IMR-90 (cell line): ENCODE measurements around the gene MET. TPM values are rescaled to one million over a fixed set of nuclear protein-coding genes. Genes with fewer than 3 reads are reported as not detected.
A peak's percentile ranks its signal among the peaks of the same experiment; 100 is the strongest.

Source experiments
- ATAC-seq: fragments of 200-7000 bp; cut with Tn5 transposase; 2 replicates; pipeline ENCODE4 v1.9.1; 2020; ENCODE audit warnings: low read depth, mild to moderate bottlenecking, moderate library complexity
- BruUV-seq: library from RNA; stranded (reverse); fragments of 400-500 nt; replicated peaks from 2 replicates; lab custom pipeline; 2021; lab: Mats Ljungman, UMichigan
- CTCF ChIA-PET: fragments of 300-600 bp; formaldehyde crosslinking; extraction: SDS; loops from one replicate; lab custom pipeline; 2021; ENCODE audit warnings: antibody characterized with exemption; lab: Yijun Ruan, JAX
- POLR2A ChIA-PET: fragments of 300-600 bp; sonication (Branson Sonifier 250); formaldehyde crosslinking; loops from one replicate; lab custom pipeline; 2022; ENCODE audit warnings: antibody characterized with exemption; ENCODE audit not compliant: unreplicated experiment; lab: Charles Lee
- DNase-seq: peaks from one replicate; pipeline ENCODE4 v3.0.0; 2013
- H2AFZ ChIP-seq: replicated peaks from 2 replicates; pipeline ENCODE3; 2013; ENCODE audit warnings: low read length, mild to moderate bottlenecking; ENCODE audit not compliant: poor library complexity
- H2AK5ac ChIP-seq: 2 replicates; pipeline ENCODE4 v1.6.1; 2013; ENCODE audit warnings: low read depth, low read length, inconsistent platforms
- H2AK9ac ChIP-seq: replicated peaks from 2 replicates; pipeline ENCODE3; 2013; ENCODE audit warnings: mild to moderate bottlenecking, low read depth, low read length, moderate library complexity; ENCODE audit not compliant: poor library complexity
- H2BK120ac ChIP-seq: 2 replicates; pipeline ENCODE4 v1.6.1; 2013; ENCODE audit warnings: low read depth, low read length, inconsistent platforms
- H2BK15ac ChIP-seq: 3 replicates; pipeline ENCODE4 v1.6.1; 2013; ENCODE audit warnings: low read depth, low read length, inconsistent platforms
- H2BK20ac ChIP-seq: 2 replicates; pipeline ENCODE4 v1.6.1; 2013; ENCODE audit warnings: low read depth, mild to moderate bottlenecking, inconsistent platforms, low read length, moderate library complexity
- H2BK5ac ChIP-seq: 2 replicates; pipeline ENCODE4 v1.6.1; 2013; ENCODE audit warnings: mild to moderate bottlenecking, low read depth, low read length, inconsistent platforms; ENCODE audit not compliant: poor library complexity, severe bottlenecking
- H3K14ac ChIP-seq: replicated peaks from 2 replicates; pipeline ENCODE4 v1.6.1; 2013; ENCODE audit warnings: low read depth, low read length, inconsistent platforms
- H3K18ac ChIP-seq: 2 replicates; pipeline ENCODE4 v1.6.1; 2013; ENCODE audit warnings: low read depth, low read length, control low read depth
- H3K23ac ChIP-seq: 2 replicates; pipeline ENCODE4 v1.6.1; 2013; ENCODE audit warnings: low read depth, low read length, inconsistent platforms
- H3K27ac ChIP-seq: 2 replicates; pipeline ENCODE4 v1.5.1; 2013; ENCODE audit warnings: mild to moderate bottlenecking, control low read depth, low read length; ENCODE audit not compliant: insufficient read depth
- H3K27me3 ChIP-seq: 2 replicates; pipeline ENCODE4 v1.6.1; 2013; ENCODE audit warnings: low read length; ENCODE audit not compliant: control insufficient read depth, insufficient read depth
- H3K36me3 ChIP-seq: 2 replicates; pipeline ENCODE4 v1.6.1; 2013; ENCODE audit warnings: low read length, mixed read lengths; ENCODE audit not compliant: control insufficient read depth, insufficient read depth
- H3K4ac ChIP-seq: 2 replicates; pipeline ENCODE4 v1.6.1; 2013; ENCODE audit warnings: low read depth, low read length, inconsistent platforms
- H3K4me1 ChIP-seq: 2 replicates; pipeline ENCODE4 v1.6.1; 2013; ENCODE audit warnings: low read length, mixed read lengths; ENCODE audit not compliant: control insufficient read depth, insufficient read depth
- H3K4me2 ChIP-seq: 2 replicates; pipeline ENCODE4 v1.6.1; 2013; ENCODE audit warnings: low read depth, mild to moderate bottlenecking, control low read depth, low read length, moderate library complexity
- H3K4me3 ChIP-seq: 2 replicates; pipeline ENCODE4 v1.5.1; 2013; ENCODE audit warnings: low read depth, mild to moderate bottlenecking, control low read depth, low read length, moderate library complexity; ENCODE audit not compliant: insufficient read depth
- H3K56ac ChIP-seq: 2 replicates; pipeline ENCODE4 v1.6.1; 2013; ENCODE audit warnings: low read length, inconsistent platforms; ENCODE audit not compliant: insufficient read depth; ENCODE audit errors: extremely low read depth
- H3K79me1 ChIP-seq, 2 experiments: 2 replicates each; pipeline ENCODE4 v1.6.1; 2013; ENCODE audit warnings: low read length in 2 of 2, inconsistent platforms in 1 of 2, low read depth in 1 of 2
- H3K9ac ChIP-seq: 2 replicates; pipeline ENCODE4 v1.6.1; 2013; ENCODE audit warnings: low read depth, low read length, control low read depth
- H3K9me1 ChIP-seq: 2 replicates; pipeline ENCODE4 v1.6.1; 2013; ENCODE audit warnings: low read length, inconsistent platforms; ENCODE audit not compliant: insufficient read depth
- H3K9me3 ChIP-seq: 2 replicates; pipeline ENCODE4 v1.6.1; 2013; ENCODE audit warnings: low read length; ENCODE audit not compliant: control insufficient read depth, insufficient read depth
- H4K20me1 ChIP-seq: 2 replicates; pipeline ENCODE4 v1.6.1; 2013; ENCODE audit warnings: low read length, inconsistent platforms; ENCODE audit not compliant: insufficient read depth
- H4K5ac ChIP-seq: 2 replicates; pipeline ENCODE4 v1.6.1; 2013; ENCODE audit warnings: mild to moderate bottlenecking, low read depth, low read length, control low read depth
- H4K8ac ChIP-seq, 2 experiments: 2 replicates each; pipeline ENCODE4 v1.6.1; 2013; ENCODE audit warnings: low read depth in 2 of 2, low read length in 2 of 2, control low read depth in 1 of 2, inconsistent platforms in 1 of 2
- H4K91ac ChIP-seq: 2 replicates; pipeline ENCODE4 v1.6.1; 2013; ENCODE audit warnings: low read depth, low read length, inconsistent platforms; ENCODE audit not compliant: insufficient read depth
- MXI1 ChIP-seq: IDR thresholded peaks from 2 replicates; pipeline ENCODE4 v1.6.1; 2012; ENCODE audit warnings: low read depth, mild to moderate bottlenecking, low read length, moderate library complexity, borderline replicate concordance
- WGBS, 2 experiments: methylation state at CpG; one replicate each; pipeline versions ENCODE4 v1.1.5 to v1.1.7; 2013; ENCODE audit warnings: missing lambda C conversion rate in 2 of 2; ENCODE audit not compliant: insufficient read length in 1 of 2; ENCODE audit errors: extremely low coverage in 2 of 2; 5-methylcytosine and 5-hydroxymethylcytosine counted together
- dilution Hi-C: fragments of 300-500 bp; cut with HindIII; formaldehyde crosslinking; loops from one replicate; pipeline ENCODE4 v1.14.3; 2018; ENCODE audit warnings: low sequenced_read_pairs; ENCODE audit not compliant: unreplicated experiment
- in situ Hi-C: fragments of 300-500 bp; cut with MboI; formaldehyde crosslinking; loops from 3 replicates; pipeline ENCODE4 v1.14.3; 2019; ENCODE audit warnings: low sequenced_read_pairs, inconsistent platforms, mixed read lengths
- intact Hi-C: fragments of 100-400 bp; cut with micrococcal nuclease; formaldehyde crosslinking; loops from 2 replicates; pipeline ENCODE4 v1.10.0; 2022
- polyA plus RNA-seq, 3 experiments: library from polyadenylated mRNA; depleted of rRNA; stranded (reverse); fragments of >200 nt; gene quantifications; 2 replicates each; pipeline ENCODE4 v1.2.3, GENCODE V29; 2012; ENCODE audit warnings: low replicate concordance in 1 of 3
- total RNA-seq: library from RNA; depleted of rRNA; stranded (reverse); fragments of >200 nt; gene quantifications from 2 replicates; pipeline ENCODE4 v1.2.3, GENCODE V29; 2012

MET gene
- total and polyA plus RNA-seq, 2 of the 4 experiments (the other 2 are of a cell fraction): 15.0 to 84.6 TPM

GRCh38 chr7:116740231-116740630 is 68.2 kb downstream of the MET start:
- TF ChIP-seq MXI1: no peak
- Histone ChIP-seq H3K9me3 (no peaks in the 10 kb centered on the region), H3K14ac (no peak overlapping the region), H3K4me3 (no peak overlapping the region), H3K4me1 (peaks cover 18% of the 10 kb centered on the region), H4K91ac (no peak overlapping the region), H3K9ac (no peak overlapping the region), H3K4ac (no peak overlapping the region), H2AK9ac (no peak overlapping the region), H3K27ac (no peak overlapping the region), H4K8ac (no peak overlapping the region), H2AFZ (no peak overlapping the region), H3K36me3 (0 out of 2 replicates have a peak, but pooled peaks cover 2% of the 10 kb centered on the region), H3K4me2 (no peak overlapping the region), H2AK5ac (no peak overlapping the region), H3K56ac (no peak overlapping the region), H3K79me1 (peaks cover 0 to 3% of the 10 kb centered on the region in 2 experiments; a peak in 2 of 4 replicates), H2BK5ac (no peak overlapping the region), H3K23ac (no peak overlapping the region), H2BK20ac (no peak overlapping the region), H4K5ac (no peak overlapping the region), H3K9me1 (peaks cover 13% of the 10 kb centered on the region; the same call in 1 of the 2 replicates), H3K27me3 (no peaks in the 10 kb centered on the region), H3K18ac (no peak overlapping the region), H2BK120ac (no peak overlapping the region), H4K20me1 (no peaks in the 10 kb centered on the region), H2BK15ac (no peak overlapping the region)
- in situ Hi-C loops: no loop called here
- WGBS, 2 experiments: no CpG with 5 or more reads among the region's 1 CpG
- intact Hi-C loops: no loop called here
- peak; percentile 18 for DNase-seq
- no peak for ATAC-seq
- CTCF ChIA-PET: no interaction called here
- POLR2A ChIA-PET: no interaction called here
- dilution Hi-C loops: no loop called here
- BruUV-seq: no TSS peak
